ENCODE measurements around the gene AP3B2. TPM values are rescaled to one million over a fixed set of nuclear protein-coding genes. Genes with fewer than 3 reads are reported as not detected.

Gene AP3B2
- total and polyA plus RNA-seq, 2 of the 4 experiments (the other 2 are of a cell fraction), result 0.14 TPM; not detected in 1

DNA sequence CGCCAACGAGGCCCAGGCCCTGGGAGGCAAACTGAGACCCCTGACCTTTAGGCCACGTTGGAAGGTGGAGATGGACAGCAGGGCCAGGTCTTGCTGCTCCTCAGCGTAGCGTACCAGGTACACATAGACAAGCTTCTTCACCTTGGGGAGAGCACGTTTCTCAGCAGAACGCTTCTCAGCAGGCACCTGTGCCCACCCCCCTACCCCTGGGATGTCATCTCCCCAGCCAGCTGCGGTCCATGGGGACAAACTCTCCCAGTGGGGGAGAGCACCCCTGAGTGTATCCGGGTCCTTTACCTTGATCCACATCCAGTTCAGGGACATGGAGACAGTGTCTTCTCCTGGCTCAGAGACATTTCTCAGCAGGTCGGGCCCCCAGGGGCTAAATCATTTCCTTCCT lies 21.0 kb downstream of the AP3B2 start:
- dilution Hi-C loops (cut with HindIII; ENCODE audit: low sequenced_read_pairs, unreplicated experiment), result no loop called here
- Histone ChIP-seq H3K4me3 (ENCODE audit: insufficient read depth, low read depth, low read length) (no peak overlapping the region), H3K4me1 (ENCODE audit: control insufficient read depth, insufficient read depth, low read length) (no peaks in the 10 kb centered on the region), H3K14ac (replicated peaks; ENCODE audit: low read depth, low read length) (no peak overlapping the region), H2BK5ac (ENCODE audit: low read depth, low read length, poor library complexity, severe bottlenecking) (no peak overlapping the region), H3K27me3 (ENCODE audit: control insufficient read depth, insufficient read depth, low read length) (no peaks in the 10 kb centered on the region), H3K27ac (ENCODE audit: insufficient read depth, low read length) (no peak overlapping the region), H4K91ac (ENCODE audit: insufficient read depth, low read depth, low read length) (no peak overlapping the region), H3K9me1 (ENCODE audit: insufficient read depth, low read length) (no peaks in the 10 kb centered on the region), H4K8ac (ENCODE audit: low read depth in 2 of 2, low read length in 2 of 2) (no peak overlapping the region), H3K23ac (ENCODE audit: low read depth, low read length) (no peak overlapping the region), H2AK9ac (replicated peaks; ENCODE audit: low read depth, low read length, poor library complexity) (no peak overlapping the region), H3K36me3 (ENCODE audit: control insufficient read depth, insufficient read depth, low read length) (no peaks in the 10 kb centered on the region), H3K79me1 (ENCODE audit: low read depth in 1 of 2, low read length in 2 of 2) (no peaks in the 10 kb centered on the region), H3K9me3 (ENCODE audit: control insufficient read depth, insufficient read depth, low read length) (no peaks in the 10 kb centered on the region), H3K4ac (ENCODE audit: low read depth, low read length) (no peak overlapping the region), H2AFZ (replicated peaks; ENCODE audit: low read length, poor library complexity) (no peak overlapping the region), H2AK5ac (ENCODE audit: low read depth, low read length) (no peak overlapping the region), H4K5ac (ENCODE audit: low read depth, low read length) (no peak overlapping the region), H2BK120ac (ENCODE audit: low read depth, low read length) (no peak overlapping the region), H4K20me1 (ENCODE audit: insufficient read depth, low read length) (no peaks in the 10 kb centered on the region), H2BK20ac (ENCODE audit: low read depth, low read length) (no peak overlapping the region), H3K4me2 (ENCODE audit: low read depth, low read length) (no peak overlapping the region), H3K9ac (ENCODE audit: low read depth, low read length) (no peak overlapping the region), H2BK15ac (ENCODE audit: low read depth, low read length) (no peak overlapping the region), H3K56ac (ENCODE audit: extremely low read depth, insufficient read depth, low read length) (no peak overlapping the region), H3K18ac (ENCODE audit: low read depth, low read length) (no peak overlapping the region)
- BruUV-seq (replicated peaks), result no TSS peak
- ATAC-seq (ENCODE audit: low read depth), result no peak
- no peak for DNase-seq
- intact Hi-C loops (cut with micrococcal nuclease), result loop anchor here (10.0 kb wide), 1 partner anchor 64 kb away; no protein-coding TSS in a partner anchor
- WGBS, 2 experiments (ENCODE audit: extremely low coverage in 2 of 2, insufficient read length in 1 of 2), result no CpG with 5 or more reads among the region's 10 CpGs
- ChIA-PET POLR2A (ENCODE audit: unreplicated experiment) (no interaction called here), CTCF (no interaction called here)
- TF ChIP-seq MAFK (IDR thresholded peaks at IDR 0.05; ENCODE audit: low read depth, low read length) (no peak), NFE2L2 (IDR thresholded peaks at IDR 0.05; ENCODE audit: low read depth, low read length) (no peak), FOS (IDR thresholded peaks at IDR 0.05; ENCODE audit: low read depth, low read length) (no peak), RFX5 (IDR thresholded peaks at IDR 0.05; ENCODE audit: low read depth, low read length) (no peak), MXI1 (IDR thresholded peaks at IDR 0.05; ENCODE audit: borderline replicate concordance, low read depth, low read length) (no peak), POLR2A (IDR thresholded peaks at IDR 0.05; ENCODE audit: low read depth, low read length) (no peak), CEBPB (IDR thresholded peaks at IDR 0.05; ENCODE audit: low read depth, low read length) (no peak)
- TF ChIP-seq, protein P1, sequence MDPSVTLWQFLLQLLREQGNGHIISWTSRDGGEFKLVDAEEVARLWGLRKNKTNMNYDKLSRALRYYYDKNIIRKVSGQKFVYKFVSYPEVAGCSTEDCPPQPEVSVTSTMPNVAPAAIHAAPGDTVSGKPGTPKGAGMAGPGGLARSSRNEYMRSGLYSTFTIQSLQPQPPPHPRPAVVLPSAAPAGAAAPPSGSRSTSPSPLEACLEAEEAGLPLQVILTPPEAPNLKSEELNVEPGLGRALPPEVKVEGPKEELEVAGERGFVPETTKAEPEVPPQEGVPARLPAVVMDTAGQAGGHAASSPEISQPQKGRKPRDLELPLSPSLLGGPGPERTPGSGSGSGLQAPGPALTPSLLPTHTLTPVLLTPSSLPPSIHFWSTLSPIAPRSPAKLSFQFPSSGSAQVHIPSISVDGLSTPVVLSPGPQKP (IDR thresholded peaks at IDR 0.05; ENCODE audit: borderline replicate concordance, low read depth, low read length), result no peak
- TF ChIP-seq, protein P2, sequence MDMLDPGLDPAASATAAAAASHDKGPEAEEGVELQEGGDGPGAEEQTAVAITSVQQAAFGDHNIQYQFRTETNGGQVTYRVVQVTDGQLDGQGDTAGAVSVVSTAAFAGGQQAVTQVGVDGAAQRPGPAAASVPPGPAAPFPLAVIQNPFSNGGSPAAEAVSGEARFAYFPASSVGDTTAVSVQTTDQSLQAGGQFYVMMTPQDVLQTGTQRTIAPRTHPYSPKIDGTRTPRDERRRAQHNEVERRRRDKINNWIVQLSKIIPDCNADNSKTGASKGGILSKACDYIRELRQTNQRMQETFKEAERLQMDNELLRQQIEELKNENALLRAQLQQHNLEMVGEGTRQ (IDR thresholded peaks at IDR 0.05; ENCODE audit: low read depth, low read length), result no peak
- in situ Hi-C loops (cut with MboI; ENCODE audit: low sequenced_read_pairs), result no loop called here

Data from IMR-90 (cell line).